A673 (cell line): Measurements from ENCODE around the gene RIPOR2. TPM values are rescaled to one million over a fixed set of nuclear protein-coding genes. Genes with fewer than 3 reads are reported as not detected.
"Not testable (repeated sequence)": the region's sequence is repeated elsewhere in the genome, so short reads cannot be mapped to it uniquely, and the experiment has no call there.

Experiments
- BruUV-seq: library from RNA; stranded (reverse); fragments of 400-500 nt; replicated peaks from 2 replicates; lab custom pipeline; 2021; lab: Mats Ljungman, UMichigan
- CTCF ChIA-PET: fragments of 300-600 bp; sonication (Branson Sonifier 250); formaldehyde crosslinking; loops from one replicate; lab custom pipeline; 2022; ENCODE audit warnings: antibody characterized with exemption; lab: Charles Lee
- POLR2A ChIA-PET: fragments of 300-600 bp; sonication (Branson Sonifier 250); formaldehyde crosslinking; loops from one replicate; lab custom pipeline; 2022; ENCODE audit warnings: antibody characterized with exemption; ENCODE audit not compliant: low non-redundant PET; lab: Charles Lee
- DNase-seq: peaks from one replicate; pipeline ENCODE4 v3.0.0-alpha.2; 2015; ENCODE audit warnings: low spot score
- H3K27ac ChIP-seq: fragments of 200-600 bp; sonication (generic); 2 replicates; pipeline ENCODE4 v1.5.1; 2016; ENCODE audit warnings: mixed run types, low read depth, mild to moderate bottlenecking, mixed read lengths, antibody characterized with exemption, low read length; ENCODE audit not compliant: poor library complexity, severe bottlenecking
- H3K27me3 ChIP-seq: fragments of 200-600 bp; sonication (generic); replicated peaks from 2 replicates; pipeline ENCODE4 v1.6.1; 2017; ENCODE audit warnings: mixed run types, low read depth, mild to moderate bottlenecking, mixed read lengths, antibody characterized with exemption, low read length; ENCODE audit not compliant: insufficient read depth, poor library complexity
- H3K36me3 ChIP-seq: fragments of 200-600 bp; sonication (generic); 2 replicates; pipeline ENCODE4 v1.6.1; 2016; ENCODE audit warnings: mixed run types, mild to moderate bottlenecking, mixed read lengths, antibody characterized with exemption, low read length; ENCODE audit not compliant: insufficient read depth, poor library complexity, severe bottlenecking
- H3K4me1 ChIP-seq: fragments of 200-600 bp; sonication (generic); 2 replicates; pipeline ENCODE4 v1.6.1; 2017; ENCODE audit warnings: mixed run types, mild to moderate bottlenecking, mixed read lengths, antibody characterized with exemption, low read length; ENCODE audit not compliant: insufficient read depth, poor library complexity, severe bottlenecking
- H3K4me3 ChIP-seq: fragments of 200-600 bp; sonication (generic); 2 replicates; pipeline ENCODE4 v1.5.1; 2016; ENCODE audit warnings: low read depth, mixed run types, mild to moderate bottlenecking, mixed read lengths, low read length; ENCODE audit not compliant: poor library complexity, severe bottlenecking
- H3K9me3 ChIP-seq: fragments of 200-600 bp; sonication (generic); 2 replicates; pipeline ENCODE4 v1.6.1; 2016; ENCODE audit warnings: mixed run types, low read depth, mild to moderate bottlenecking, mixed read lengths, antibody characterized with exemption, low read length; ENCODE audit not compliant: poor library complexity, severe bottlenecking
- CTCF ChIP-seq: fragments of 300-800, 200-600 bp; sonication (generic); conservative IDR thresholded peaks from 2 replicates; pipeline ENCODE4 v1.5.1; 2017; ENCODE audit warnings: low read depth, mild to moderate bottlenecking, antibody characterized with exemption, low read length, moderate library complexity, mixed read lengths
- EZH2 ChIP-seq: fragments of 200-600 bp; sonication (generic); IDR thresholded peaks from 2 replicates; pipeline ENCODE4 v1.6.1; 2017; ENCODE audit warnings: borderline replicate concordance, low read depth, mild to moderate bottlenecking, mixed read lengths, antibody characterized with exemption, low read length; ENCODE audit not compliant: poor library complexity, severe bottlenecking
- intact Hi-C: fragments of 100-400 bp; cut with micrococcal nuclease; formaldehyde crosslinking; loops from one replicate; pipeline ENCODE4 v1.10.0; 2022; ENCODE audit not compliant: unreplicated experiment
- total RNA-seq: library from RNA; stranded (reverse); gene quantifications from 2 replicates; pipeline ENCODE4 v1.2.3, GENCODE V29; 2021

Gene RIPOR2
- total RNA-seq, 1 experiment from 2014 or later, result 0.17 TPM

DNA sequence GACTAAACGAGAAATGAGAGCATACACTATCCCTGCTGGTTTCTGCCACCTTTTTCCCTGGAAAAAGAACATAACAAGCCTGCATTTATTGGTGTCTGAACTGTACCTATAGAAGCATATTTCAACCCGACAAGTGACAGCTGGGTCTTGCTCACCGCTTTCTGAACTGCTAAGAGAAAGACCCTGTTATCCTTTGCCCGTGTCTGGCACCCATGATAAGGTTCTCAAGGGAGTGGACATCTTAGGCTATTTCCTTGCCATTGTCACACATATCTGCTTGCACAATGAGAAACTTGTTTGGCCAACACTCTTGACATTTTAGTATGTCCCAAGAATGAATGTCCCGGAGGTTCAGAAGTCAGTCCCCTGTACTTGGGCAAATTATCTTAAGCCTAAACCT lies 19.3 kb downstream of the RIPOR2 start:
- Histone ChIP-seq H3K27me3 (peaks cover 17% of the 10 kb centered on the region), H3K27ac (no peak overlapping the region), H3K4me1 (peaks cover 7% of the 10 kb centered on the region), H3K9me3 (no peaks in the 10 kb centered on the region), H3K36me3 (no peaks in the 10 kb centered on the region), H3K4me3 (no peak overlapping the region)
- DNase-seq, result no peak
- intact Hi-C loops, result no loop called here
- POLR2A ChIA-PET, result no interaction called here
- BruUV-seq, result no TSS peak
- CTCF ChIA-PET, result no interaction called here
- TF ChIP-seq CTCF (no peak), EZH2 (no peak)

DNA sequence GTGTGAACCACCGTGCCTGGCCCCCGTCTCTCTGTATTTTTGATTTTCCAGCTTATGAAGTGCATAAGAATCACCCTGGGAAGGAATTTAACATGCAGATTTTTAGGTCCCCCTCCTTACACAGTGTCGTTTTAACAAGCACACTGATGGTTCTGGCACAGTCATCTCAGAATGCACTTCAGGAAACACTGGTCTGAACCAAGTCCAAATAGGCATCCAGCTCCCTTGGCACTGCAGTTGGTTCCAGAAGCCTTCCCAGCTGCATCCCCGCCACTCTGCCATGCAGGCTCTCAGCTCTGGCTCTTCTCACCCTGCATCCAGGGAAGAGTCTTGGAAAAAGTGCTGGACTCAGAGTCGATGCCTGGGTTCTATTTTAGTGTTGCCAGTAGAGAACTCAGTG lies 20.1 kb downstream of the RIPOR2 start:
- no TSS peak for BruUV-seq
- ChIA-PET CTCF (no interaction called here), POLR2A (no interaction called here)
- no peaks in the 10 kb centered on the region for H3K9me3 ChIP-seq
- intact Hi-C loops, result no loop called here
- no peak overlapping the region for H3K27ac ChIP-seq
- H3K4me1 ChIP-seq, result peaks cover 11% of the 10 kb centered on the region
- no peak for DNase-seq
- peaks cover 24% of the 10 kb centered on the region for H3K27me3 ChIP-seq
- TF ChIP-seq EZH2 (no peak), CTCF (no peak)
- no peak overlapping the region for H3K4me3 ChIP-seq
- H3K36me3 ChIP-seq, result no peaks in the 10 kb centered on the region

DNA sequence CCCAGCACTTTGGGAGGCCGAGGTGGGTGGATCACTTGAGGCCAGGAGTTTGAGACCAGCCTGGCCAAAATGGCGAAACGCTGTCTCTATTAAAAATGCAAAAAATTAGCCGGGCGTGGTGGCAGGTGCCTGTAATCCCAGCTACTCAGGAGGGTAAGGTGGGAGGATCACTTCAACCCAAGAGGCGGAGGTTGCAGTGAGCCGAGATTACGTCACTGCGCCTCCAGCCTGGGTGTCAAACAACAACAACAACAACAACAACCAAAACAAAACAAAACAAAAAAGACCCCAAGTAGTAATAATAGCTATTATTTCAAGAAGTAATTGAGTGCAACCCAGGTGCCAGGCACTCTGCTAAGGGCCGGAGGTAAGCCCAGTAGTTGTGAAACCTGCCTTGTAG lies 21.7 kb downstream of the RIPOR2 start:
- POLR2A ChIA-PET, H3K27ac ChIP-seq, H3K9me3 ChIP-seq, DNase-seq, BruUV-seq, H3K4me3 ChIP-seq, CTCF ChIA-PET, intact Hi-C loops, H3K36me3 ChIP-seq: not testable (repeated sequence)
- Histone ChIP-seq H3K4me1 (peaks cover 11% of the 10 kb centered on the region), H3K27me3 (peaks cover 40% of the 10 kb centered on the region)

DNA sequence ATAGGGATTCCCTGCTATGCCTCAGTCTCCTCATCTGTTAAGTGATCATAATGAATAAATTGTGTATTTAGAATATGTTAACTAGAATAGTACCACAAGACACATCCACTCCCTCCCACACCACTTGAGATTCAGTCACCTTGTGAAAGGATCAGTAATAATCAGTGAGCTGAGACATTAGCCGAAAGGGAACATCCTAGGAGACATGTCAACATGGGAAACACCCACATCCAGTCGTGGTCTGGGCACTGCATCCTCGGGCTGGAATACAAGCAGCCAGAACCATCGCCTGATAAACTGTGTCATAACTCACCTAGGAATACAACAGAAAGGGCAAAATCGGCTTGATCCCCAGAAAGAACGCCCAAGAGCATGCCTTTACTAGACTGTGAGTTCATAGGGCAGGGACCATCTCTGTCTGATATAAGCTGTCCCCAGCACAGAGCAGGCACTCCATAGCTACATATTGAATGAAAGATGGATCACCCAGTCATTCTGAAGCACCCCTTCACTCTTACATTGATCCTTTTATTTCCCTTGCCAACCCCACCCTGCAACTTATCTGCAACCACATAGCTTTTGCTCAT lies 23.9 kb downstream of the RIPOR2 start:
- BruUV-seq, result no TSS peak
- Histone ChIP-seq H3K27ac (no peak overlapping the region), H3K4me3 (no peak overlapping the region), H3K9me3 (no peaks in the 10 kb centered on the region), H3K36me3 (no peaks in the 10 kb centered on the region), H3K27me3 (peaks cover 41% of the 10 kb centered on the region), H3K4me1 (peaks cover 4% of the 10 kb centered on the region)
- DNase-seq, result no peak
- no peak for TF ChIP-seq EZH2
- TF ChIP-seq CTCF, result no peak
- ChIA-PET POLR2A (no interaction called here), CTCF (no interaction called here)
- intact Hi-C loops, result no loop called here
